WTC11 (cell line): ENCODE results near the gene SVOP. TPM values are rescaled to one million over a fixed set of nuclear protein-coding genes. Genes with fewer than 3 reads are reported as not detected.
A peak's percentile ranks its signal among the peaks of the same experiment; 100 is the strongest.

Experiments used
- ATAC-seq: fragments of 200-7000 bp; cut with Tn5 transposase; 2 replicates; pipeline ENCODE4 v1.10.0; 2021; ENCODE audit warnings: mild to moderate bottlenecking, moderate library complexity
- CTCF ChIA-PET: fragments of 300-600 bp; sonication (Branson Sonifier 250); formaldehyde crosslinking; loops from one replicate; lab custom pipeline; 2021; ENCODE audit warnings: antibody characterized with exemption; lab: Charles Lee
- POLR2A ChIA-PET: fragments of 350-600 bp; sonication (Branson Sonifier 250); formaldehyde crosslinking; loops from one replicate; lab custom pipeline; 2021; ENCODE audit warnings: antibody characterized with exemption; lab: Charles Lee
- DNase-seq: peaks from one replicate; pipeline ENCODE4 v3.0.0; 2021; ENCODE audit warnings: low spot score
- H3K27ac Mint-ChIP-seq: 2 replicates; pipeline ENCODE4 v1.8.0; 2021; ENCODE audit warnings: mixed read lengths
- H3K27me3 Mint-ChIP-seq: 2 replicates; pipeline ENCODE4 v1.8.0; 2021; ENCODE audit warnings: low read depth, mild to moderate bottlenecking, moderate library complexity, mixed read lengths
- H3K36me3 Mint-ChIP-seq: 2 replicates; pipeline ENCODE4 v1.8.0; 2021; ENCODE audit warnings: mixed read lengths
- H3K4me1 Mint-ChIP-seq: 2 replicates; pipeline ENCODE4 v1.8.0; 2022; ENCODE audit warnings: mixed read lengths
- H3K4me3 Mint-ChIP-seq: 2 replicates; pipeline ENCODE4 v1.8.0; 2021; ENCODE audit warnings: mild to moderate bottlenecking, moderate library complexity, mixed read lengths
- H3K9me3 Mint-ChIP-seq: 2 replicates; pipeline ENCODE4 v1.8.0; 2021; ENCODE audit warnings: mixed read lengths
- CREB1 ChIP-seq: sonication (generic); formaldehyde crosslinking; IDR thresholded peaks from 2 replicates; pipeline ENCODE4 v1.8.0; 2023; ENCODE audit warnings: mild to moderate bottlenecking, missing genetic modification reagents
- ETV6 ChIP-seq: sonication (generic); formaldehyde crosslinking; IDR thresholded peaks from 2 replicates; pipeline ENCODE4 v1.8.1; 2022; ENCODE audit warnings: mild to moderate bottlenecking, missing genetic modification reagents
- GABPB1 ChIP-seq: sonication (generic); formaldehyde crosslinking; IDR thresholded peaks from 2 replicates; pipeline ENCODE4 v1.8.1; 2023; ENCODE audit warnings: mild to moderate bottlenecking, missing genetic modification reagents
- GRHL2 ChIP-seq: fragments of 250-450 bp; sonication (Bioruptor Pico); IDR thresholded peaks from 2 replicates; pipeline ENCODE4 v1.8.0; 2022; ENCODE audit warnings: mild to moderate bottlenecking, moderate library complexity; ENCODE audit not compliant: insufficient replicate concordance, severe bottlenecking
- JUN ChIP-seq: sonication (generic); formaldehyde crosslinking; IDR thresholded peaks from 2 replicates; pipeline ENCODE4 v1.8.0; 2023; ENCODE audit warnings: mild to moderate bottlenecking, missing genetic modification reagents
- KAT7 ChIP-seq: sonication (generic); formaldehyde crosslinking; IDR thresholded peaks from 2 replicates; pipeline ENCODE4 v1.8.1; 2023; ENCODE audit warnings: missing genetic modification reagents, mild to moderate bottlenecking, borderline replicate concordance
- NFATC4 ChIP-seq: fragments of 250-450 bp; sonication (Bioruptor Pico); IDR thresholded peaks from 2 replicates; pipeline ENCODE4 v1.9.0; 2021; ENCODE audit warnings: mild to moderate bottlenecking
- NR1H2 ChIP-seq: sonication (generic); formaldehyde crosslinking; IDR thresholded peaks from 2 replicates; pipeline ENCODE4 v1.9.0; 2021; ENCODE audit warnings: mild to moderate bottlenecking, moderate library complexity, missing genetic modification reagents
- NR2C2 ChIP-seq: sonication (generic); formaldehyde crosslinking; IDR thresholded peaks from 2 replicates; pipeline ENCODE4 v1.8.0; 2022; ENCODE audit warnings: mild to moderate bottlenecking, missing genetic modification reagents
- PRRX2 ChIP-seq: fragments of 250-450 bp; sonication (Bioruptor Pico); IDR thresholded peaks from 2 replicates; pipeline ENCODE4 v1.8.0; 2021; ENCODE audit warnings: mild to moderate bottlenecking
- RELA ChIP-seq: sonication (generic); formaldehyde crosslinking; IDR thresholded peaks from 2 replicates; pipeline ENCODE4 v1.8.1; 2022; ENCODE audit warnings: missing genetic modification reagents, mild to moderate bottlenecking, borderline replicate concordance
- TP53 ChIP-seq: sonication (generic); formaldehyde crosslinking; IDR thresholded peaks from 2 replicates; pipeline ENCODE4 v1.8.1; 2023; ENCODE audit warnings: mild to moderate bottlenecking, missing genetic modification reagents
- ZNF138 ChIP-seq: sonication (generic); formaldehyde crosslinking; conservative IDR thresholded peaks from 2 replicates; pipeline ENCODE4 v1.8.1; 2022; ENCODE audit warnings: mild to moderate bottlenecking, moderate library complexity, missing genetic modification reagents
- ZNF317 ChIP-seq: sonication (generic); formaldehyde crosslinking; IDR thresholded peaks from 2 replicates; pipeline ENCODE4 v1.8.1; 2023; ENCODE audit warnings: low read depth, mild to moderate bottlenecking, moderate library complexity, missing genetic modification reagents, borderline replicate concordance
- ZNF396 ChIP-seq: fragments of 250-450 bp; sonication (Bioruptor Pico); IDR thresholded peaks from 2 replicates; pipeline ENCODE4 v1.8.0; 2021; ENCODE audit warnings: mild to moderate bottlenecking, moderate library complexity, borderline replicate concordance
- ZNF671 ChIP-seq: fragments of 250-450 bp; sonication (Bioruptor Pico); IDR thresholded peaks from 2 replicates; pipeline ENCODE4 v1.8.0; 2021; ENCODE audit warnings: mild to moderate bottlenecking
- total RNA-seq: library from RNA; stranded (reverse); gene quantifications from 3 replicates; pipeline ENCODE4 v1.2.3, GENCODE V29; 2021
- TF ChIP-seq, protein P1 (sequence below): fragments of 250-450 bp; sonication (Bioruptor Pico); IDR thresholded peaks from 2 replicates; pipeline ENCODE4 v1.9.0; 2021; ENCODE audit warnings: mild to moderate bottlenecking
- TF ChIP-seq, protein P2 (sequence below): sonication (generic); formaldehyde crosslinking; IDR thresholded peaks from 2 replicates; pipeline ENCODE4 v1.8.0; 2022; ENCODE audit warnings: mild to moderate bottlenecking, missing genetic modification reagents
- TF ChIP-seq, protein P3 (sequence below): sonication (generic); formaldehyde crosslinking; IDR thresholded peaks from 2 replicates; pipeline ENCODE4 v1.8.0; 2023; ENCODE audit warnings: missing genetic modification reagents, mild to moderate bottlenecking, borderline replicate concordance
- TF ChIP-seq, protein P4 (sequence below): sonication (generic); formaldehyde crosslinking; conservative IDR thresholded peaks from 2 replicates; pipeline ENCODE4 v1.8.1; 2022; ENCODE audit warnings: mild to moderate bottlenecking, missing genetic modification reagents
- TF ChIP-seq, protein P5 (sequence below): sonication (generic); formaldehyde crosslinking; IDR thresholded peaks from 2 replicates; pipeline ENCODE4 v1.8.0; 2022; ENCODE audit warnings: mild to moderate bottlenecking, missing genetic modification reagents
- TF ChIP-seq, protein P6 (sequence below): sonication (generic); formaldehyde crosslinking; IDR thresholded peaks from 2 replicates; pipeline ENCODE4 v1.8.0; 2023; ENCODE audit warnings: mild to moderate bottlenecking, missing genetic modification reagents

The SVOP gene
- total RNA-seq, 1 experiment from 2014 or later: 0.04 TPM

DNA sequence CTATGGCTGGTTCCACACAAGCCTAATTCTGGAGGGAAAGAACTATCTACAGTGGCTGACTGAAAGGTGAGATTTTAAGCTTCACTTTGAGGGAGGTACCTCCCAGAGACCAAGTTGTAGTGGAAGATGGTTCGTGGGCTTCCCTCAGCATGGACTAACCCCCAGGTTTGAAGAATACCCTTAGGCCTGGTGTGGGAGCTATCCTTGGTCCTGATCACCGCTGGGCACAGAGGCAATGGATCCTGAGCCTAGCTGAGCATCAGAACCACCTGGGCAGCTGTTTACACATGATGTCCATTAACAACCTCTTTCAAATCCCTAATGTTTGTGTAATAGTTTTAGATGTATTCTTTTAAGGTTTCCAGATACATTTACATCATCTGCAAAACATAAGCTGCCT, 130.7 kb downstream of the SVOP start:
- POLR2A ChIA-PET: no interaction called here
- Mint-ChIP-seq H3K27me3 (no peaks in the 10 kb centered on the region), H3K36me3 (peaks cover 3% of the 10 kb centered on the region; the same call in 1 of the 2 replicates), H3K9me3 (peaks cover 14% of the 10 kb centered on the region), H3K4me1 (no peaks in the 10 kb centered on the region), H3K27ac (no peak overlapping the region), H3K4me3 (no peak overlapping the region)
- CTCF ChIA-PET: interaction anchor here (1.4 kb wide), 1 partner anchor 61 kb away, joined by 6 read pairs; no protein-coding TSS in a partner anchor
- ATAC-seq (no peak), DNase-seq (peak; percentile 45)
- TF ChIP-seq GRHL2 (CRISPR knock-in tag): no peak

DNA sequence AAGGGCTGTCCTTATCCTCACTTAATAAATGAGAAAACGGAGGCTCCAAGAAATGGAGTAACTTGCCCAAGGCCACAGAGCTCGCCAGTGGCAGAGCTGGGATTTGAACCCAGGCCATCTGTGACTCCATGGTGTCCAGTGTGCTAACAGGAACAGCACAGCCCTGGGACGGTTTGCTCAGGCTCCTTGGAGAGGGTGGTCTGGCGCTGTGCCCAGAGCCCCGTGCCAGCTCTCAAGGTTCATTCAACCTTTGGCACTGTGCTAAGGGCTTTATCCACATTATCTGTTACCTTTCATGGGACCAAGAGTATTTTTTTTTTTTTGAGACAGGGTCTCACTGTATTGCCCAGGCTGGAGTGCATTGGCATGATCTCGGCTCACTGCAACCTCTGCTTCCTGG, 132.8 kb downstream of the SVOP start:
- DNase-seq: no peak
- peaks cover 3% of the 10 kb centered on the region; the same call in 1 of the 2 replicates for H3K36me3 Mint-ChIP-seq
- ATAC-seq: no peak
- no peak overlapping the region for H3K4me3 Mint-ChIP-seq
- H3K27ac Mint-ChIP-seq: no peak overlapping the region
- ChIA-PET POLR2A (no interaction called here), CTCF (interaction anchor here (1.4 kb wide), 1 partner anchor 63 kb away, joined by 4 read pairs; no protein-coding TSS in a partner anchor)
- TF ChIP-seq GABPB1 (CRISPR knock-in tag): no peak
- no peak for TF ChIP-seq TP53
- TF ChIP-seq, protein P1, sequence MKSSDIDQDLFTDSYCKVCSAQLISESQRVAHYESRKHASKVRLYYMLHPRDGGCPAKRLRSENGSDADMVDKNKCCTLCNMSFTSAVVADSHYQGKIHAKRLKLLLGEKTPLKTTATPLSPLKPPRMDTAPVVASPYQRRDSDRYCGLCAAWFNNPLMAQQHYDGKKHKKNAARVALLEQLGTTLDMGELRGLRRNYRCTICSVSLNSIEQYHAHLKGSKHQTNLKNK (CRISPR knock-in tag): no peak
- TF ChIP-seq PRRX2 (CRISPR knock-in tag): no peak
- TF ChIP-seq, protein P2, sequence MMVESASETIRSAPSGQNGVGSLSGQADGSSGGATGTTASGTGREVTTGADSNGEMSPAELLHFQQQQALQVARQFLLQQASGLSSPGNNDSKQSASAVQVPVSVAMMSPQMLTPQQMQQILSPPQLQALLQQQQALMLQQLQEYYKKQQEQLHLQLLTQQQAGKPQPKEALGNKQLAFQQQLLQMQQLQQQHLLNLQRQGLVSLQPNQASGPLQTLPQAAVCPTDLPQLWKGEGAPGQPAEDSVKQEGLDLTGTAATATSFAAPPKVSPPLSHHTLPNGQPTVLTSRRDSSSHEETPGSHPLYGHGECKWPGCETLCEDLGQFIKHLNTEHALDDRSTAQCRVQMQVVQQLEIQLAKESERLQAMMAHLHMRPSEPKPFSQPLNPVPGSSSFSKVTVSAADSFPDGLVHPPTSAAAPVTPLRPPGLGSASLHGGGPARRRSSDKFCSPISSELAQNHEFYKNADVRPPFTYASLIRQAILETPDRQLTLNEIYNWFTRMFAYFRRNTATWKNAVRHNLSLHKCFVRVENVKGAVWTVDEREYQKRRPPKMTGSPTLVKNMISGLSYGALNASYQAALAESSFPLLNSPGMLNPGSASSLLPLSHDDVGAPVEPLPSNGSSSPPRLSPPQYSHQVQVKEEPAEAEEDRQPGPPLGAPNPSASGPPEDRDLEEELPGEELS (CRISPR knock-in tag): no peak
- no peak for TF ChIP-seq ZNF671 (CRISPR knock-in tag)
- TF ChIP-seq, protein P3, sequence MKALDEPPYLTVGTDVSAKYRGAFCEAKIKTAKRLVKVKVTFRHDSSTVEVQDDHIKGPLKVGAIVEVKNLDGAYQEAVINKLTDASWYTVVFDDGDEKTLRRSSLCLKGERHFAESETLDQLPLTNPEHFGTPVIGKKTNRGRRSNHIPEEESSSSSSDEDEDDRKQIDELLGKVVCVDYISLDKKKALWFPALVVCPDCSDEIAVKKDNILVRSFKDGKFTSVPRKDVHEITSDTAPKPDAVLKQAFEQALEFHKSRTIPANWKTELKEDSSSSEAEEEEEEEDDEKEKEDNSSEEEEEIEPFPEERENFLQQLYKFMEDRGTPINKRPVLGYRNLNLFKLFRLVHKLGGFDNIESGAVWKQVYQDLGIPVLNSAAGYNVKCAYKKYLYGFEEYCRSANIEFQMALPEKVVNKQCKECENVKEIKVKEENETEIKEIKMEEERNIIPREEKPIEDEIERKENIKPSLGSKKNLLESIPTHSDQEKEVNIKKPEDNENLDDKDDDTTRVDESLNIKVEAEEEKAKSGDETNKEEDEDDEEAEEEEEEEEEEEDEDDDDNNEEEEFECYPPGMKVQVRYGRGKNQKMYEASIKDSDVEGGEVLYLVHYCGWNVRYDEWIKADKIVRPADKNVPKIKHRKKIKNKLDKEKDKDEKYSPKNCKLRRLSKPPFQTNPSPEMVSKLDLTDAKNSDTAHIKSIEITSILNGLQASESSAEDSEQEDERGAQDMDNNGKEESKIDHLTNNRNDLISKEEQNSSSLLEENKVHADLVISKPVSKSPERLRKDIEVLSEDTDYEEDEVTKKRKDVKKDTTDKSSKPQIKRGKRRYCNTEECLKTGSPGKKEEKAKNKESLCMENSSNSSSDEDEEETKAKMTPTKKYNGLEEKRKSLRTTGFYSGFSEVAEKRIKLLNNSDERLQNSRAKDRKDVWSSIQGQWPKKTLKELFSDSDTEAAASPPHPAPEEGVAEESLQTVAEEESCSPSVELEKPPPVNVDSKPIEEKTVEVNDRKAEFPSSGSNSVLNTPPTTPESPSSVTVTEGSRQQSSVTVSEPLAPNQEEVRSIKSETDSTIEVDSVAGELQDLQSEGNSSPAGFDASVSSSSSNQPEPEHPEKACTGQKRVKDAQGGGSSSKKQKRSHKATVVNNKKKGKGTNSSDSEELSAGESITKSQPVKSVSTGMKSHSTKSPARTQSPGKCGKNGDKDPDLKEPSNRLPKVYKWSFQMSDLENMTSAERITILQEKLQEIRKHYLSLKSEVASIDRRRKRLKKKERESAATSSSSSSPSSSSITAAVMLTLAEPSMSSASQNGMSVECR (CRISPR knock-in tag): no peak
- TF ChIP-seq, protein P4, sequence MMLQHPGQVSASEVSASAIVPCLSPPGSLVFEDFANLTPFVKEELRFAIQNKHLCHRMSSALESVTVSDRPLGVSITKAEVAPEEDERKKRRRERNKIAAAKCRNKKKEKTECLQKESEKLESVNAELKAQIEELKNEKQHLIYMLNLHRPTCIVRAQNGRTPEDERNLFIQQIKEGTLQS (CRISPR knock-in tag): no peak
- TF ChIP-seq NR2C2 (CRISPR knock-in tag): no peak
- no peak for TF ChIP-seq RELA
- TF ChIP-seq NFATC4 (CRISPR knock-in tag): no peak
- TF ChIP-seq ETV6: no peak
- no peak for TF ChIP-seq JUN
- peaks cover 11% of the 10 kb centered on the region for H3K9me3 Mint-ChIP-seq
- no peaks in the 10 kb centered on the region for H3K27me3 Mint-ChIP-seq
- H3K4me1 Mint-ChIP-seq: peaks cover 8% of the 10 kb centered on the region

DNA sequence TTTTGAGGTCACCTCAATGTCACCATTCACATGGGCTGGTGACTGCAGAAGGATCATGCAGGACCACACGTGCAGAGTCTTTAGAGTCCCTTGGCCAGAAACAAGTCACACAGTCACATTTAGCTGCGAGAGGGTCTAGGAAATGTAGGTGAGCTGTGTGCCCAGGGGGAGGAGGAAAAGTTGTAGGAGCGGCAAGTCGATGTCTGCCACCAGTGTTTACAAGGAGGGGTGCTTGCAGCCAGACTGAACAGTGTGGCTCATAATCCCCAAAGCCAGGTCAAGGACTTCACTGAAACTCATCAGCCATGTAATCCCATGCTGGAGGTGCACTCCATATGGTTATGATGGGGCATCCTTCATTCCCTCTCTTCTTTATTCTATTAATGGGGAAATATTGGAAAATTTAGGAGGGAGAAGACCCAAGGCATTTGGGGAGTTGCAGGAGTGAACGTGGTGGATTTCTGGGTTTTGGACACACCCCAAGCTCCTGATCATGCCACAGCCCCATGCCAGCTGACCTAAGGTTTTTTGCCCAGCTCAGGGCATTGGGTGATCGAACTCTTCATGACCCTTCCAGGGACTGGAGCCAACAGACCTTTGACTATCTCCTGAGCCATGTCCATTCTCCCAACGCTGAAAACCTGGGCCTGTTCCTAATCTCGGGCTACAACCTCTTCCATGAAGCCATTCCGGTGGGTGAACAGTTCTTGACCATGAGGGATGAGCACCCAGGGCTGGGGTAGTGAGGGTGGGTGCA, 133.8 kb downstream of the SVOP start:
- DNase-seq (no peak), ATAC-seq (no peak)
- POLR2A ChIA-PET: no interaction called here
- H3K27me3 Mint-ChIP-seq: no peaks in the 10 kb centered on the region
- H3K4me3 Mint-ChIP-seq: no peak overlapping the region
- H3K4me1 Mint-ChIP-seq: peaks cover 8% of the 10 kb centered on the region
- H3K36me3 Mint-ChIP-seq: peaks cover 3% of the 10 kb centered on the region; the same call in 1 of the 2 replicates
- H3K9me3 Mint-ChIP-seq: peaks cover 11% of the 10 kb centered on the region
- CTCF ChIA-PET: interaction anchor here (0.9 to 1.4 kb wide), 2 partner anchors 64 kb away, joined by 3 to 4 read pairs; no protein-coding TSS in a partner anchor
- H3K27ac Mint-ChIP-seq: no peak overlapping the region
- TF ChIP-seq, protein P5, sequence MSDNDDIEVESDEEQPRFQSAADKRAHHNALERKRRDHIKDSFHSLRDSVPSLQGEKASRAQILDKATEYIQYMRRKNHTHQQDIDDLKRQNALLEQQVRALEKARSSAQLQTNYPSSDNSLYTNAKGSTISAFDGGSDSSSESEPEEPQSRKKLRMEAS (CRISPR knock-in tag): no peak
- TF ChIP-seq, protein P6, sequence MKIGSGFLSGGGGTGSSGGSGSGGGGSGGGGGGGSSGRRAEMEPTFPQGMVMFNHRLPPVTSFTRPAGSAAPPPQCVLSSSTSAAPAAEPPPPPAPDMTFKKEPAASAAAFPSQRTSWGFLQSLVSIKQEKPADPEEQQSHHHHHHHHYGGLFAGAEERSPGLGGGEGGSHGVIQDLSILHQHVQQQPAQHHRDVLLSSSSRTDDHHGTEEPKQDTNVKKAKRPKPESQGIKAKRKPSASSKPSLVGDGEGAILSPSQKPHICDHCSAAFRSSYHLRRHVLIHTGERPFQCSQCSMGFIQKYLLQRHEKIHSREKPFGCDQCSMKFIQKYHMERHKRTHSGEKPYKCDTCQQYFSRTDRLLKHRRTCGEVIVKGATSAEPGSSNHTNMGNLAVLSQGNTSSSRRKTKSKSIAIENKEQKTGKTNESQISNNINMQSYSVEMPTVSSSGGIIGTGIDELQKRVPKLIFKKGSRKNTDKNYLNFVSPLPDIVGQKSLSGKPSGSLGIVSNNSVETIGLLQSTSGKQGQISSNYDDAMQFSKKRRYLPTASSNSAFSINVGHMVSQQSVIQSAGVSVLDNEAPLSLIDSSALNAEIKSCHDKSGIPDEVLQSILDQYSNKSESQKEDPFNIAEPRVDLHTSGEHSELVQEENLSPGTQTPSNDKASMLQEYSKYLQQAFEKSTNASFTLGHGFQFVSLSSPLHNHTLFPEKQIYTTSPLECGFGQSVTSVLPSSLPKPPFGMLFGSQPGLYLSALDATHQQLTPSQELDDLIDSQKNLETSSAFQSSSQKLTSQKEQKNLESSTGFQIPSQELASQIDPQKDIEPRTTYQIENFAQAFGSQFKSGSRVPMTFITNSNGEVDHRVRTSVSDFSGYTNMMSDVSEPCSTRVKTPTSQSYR (CRISPR knock-in tag): no peak
- no peak for TF ChIP-seq NR1H2
- TF ChIP-seq ZNF396 (CRISPR knock-in tag): no peak
- TF ChIP-seq KAT7 (CRISPR knock-in tag): no peak
- TF ChIP-seq TP53: no peak
- no peak for TF ChIP-seq ZNF317 (CRISPR knock-in tag)
- TF ChIP-seq ZNF138 (CRISPR knock-in tag): no peak
- TF ChIP-seq CREB1 (CRISPR knock-in tag): no peak
- TF ChIP-seq ZNF671 (CRISPR knock-in tag): no peak
